Mesodermal cell (in vitro differentiated cells): Measurements from ENCODE around the gene ARRB1.
"Not testable (repeated sequence)": the region's sequence is repeated elsewhere in the genome, so short reads cannot be mapped to it uniquely, and the experiment has no call there.

Experiments used
- H3K27ac ChIP-seq: 2 replicates; pipeline ENCODE4 v1.7.0; 2013; ENCODE audit warnings: mild to moderate bottlenecking, low read depth, low read length, moderate library complexity; ENCODE audit not compliant: severe bottlenecking
- H3K36me3 ChIP-seq: 2 replicates; pipeline ENCODE4 v1.7.1; 2013; ENCODE audit warnings: mild to moderate bottlenecking, low read length, moderate library complexity; ENCODE audit not compliant: control insufficient read depth, insufficient read depth
- H3K4me1 ChIP-seq: one replicate; pipeline ENCODE4 v1.7.1; 2013; ENCODE audit warnings: mild to moderate bottlenecking, low read length; ENCODE audit not compliant: insufficient read depth, control insufficient read depth, poor library complexity, severe bottlenecking
- H3K4me3 ChIP-seq: 2 replicates; pipeline ENCODE4 v1.7.0; 2013; ENCODE audit warnings: low read length, control low read depth, mild to moderate bottlenecking; ENCODE audit not compliant: insufficient read depth, poor library complexity, severe bottlenecking; ENCODE audit errors: extremely low read depth
- H3K9me3 ChIP-seq: 2 replicates; pipeline ENCODE4 v1.7.1; 2013; ENCODE audit warnings: mild to moderate bottlenecking, low read length, moderate library complexity; ENCODE audit not compliant: control insufficient read depth
- WGBS, 2 experiments: methylation state at CpG; one replicate each; pipeline ENCODE4 v1.1.5; 2013; ENCODE audit warnings: missing lambda C conversion rate in 2 of 2; ENCODE audit not compliant: insufficient coverage in 2 of 2; 5-methylcytosine and 5-hydroxymethylcytosine counted together

Gene ARRB1

DNA sequence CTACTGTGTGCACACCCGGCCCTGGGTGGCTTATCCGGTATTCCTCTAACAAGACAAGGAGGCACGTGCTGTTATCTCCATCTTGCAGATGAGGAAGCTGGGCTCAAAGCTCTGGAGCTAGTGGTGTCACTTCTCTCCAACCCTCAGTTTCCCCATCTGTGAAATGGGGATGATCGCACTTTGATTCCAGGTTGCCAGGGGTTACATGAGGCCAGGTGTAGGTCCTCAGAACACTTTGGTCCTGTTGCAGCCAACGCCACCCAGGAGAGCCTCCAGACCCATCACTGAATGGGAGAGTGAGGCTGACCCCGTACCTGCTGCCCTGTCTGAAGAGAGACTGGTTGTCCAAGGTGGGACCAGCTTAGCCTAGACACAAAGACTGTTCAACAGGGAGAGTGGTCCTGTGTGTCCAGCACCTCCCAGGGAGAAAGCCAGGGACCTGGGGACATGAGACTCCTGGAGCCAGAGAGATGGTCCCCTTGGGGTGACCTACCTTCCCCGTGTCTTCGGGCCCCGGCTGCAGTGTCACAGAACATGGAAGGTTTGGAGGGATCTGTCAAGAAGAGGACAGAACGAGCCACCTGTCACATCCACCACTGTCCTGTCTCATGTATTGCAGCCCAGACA is 69.9 kb downstream of the ARRB1 start:
- H3K9me3 ChIP-seq, result no peaks in the 10 kb centered on the region
- H3K4me3 ChIP-seq, result no peak overlapping the region
- peaks cover 24% of the 10 kb centered on the region for H3K4me1 ChIP-seq
- no peak overlapping the region for H3K27ac ChIP-seq
- 95 to 96% methylated on average over 9 of the region's 10 CpGs for WGBS, 2 experiments
- peaks cover 54% of the 10 kb centered on the region for H3K36me3 ChIP-seq

GRCh38 chr11:75280770-75281468 is 70.5 kb downstream of the ARRB1 start:
- peaks cover 54% of the 10 kb centered on the region for H3K36me3 ChIP-seq
- no peak overlapping the region for H3K4me3 ChIP-seq
- H3K4me1 ChIP-seq, result peaks cover 25% of the 10 kb centered on the region
- WGBS, 2 experiments, result 91 to 95% methylated on average over 12 to 15 of the region's 15 CpGs
- H3K27ac ChIP-seq, result no peak overlapping the region
- H3K9me3 ChIP-seq, result no peaks in the 10 kb centered on the region

DNA sequence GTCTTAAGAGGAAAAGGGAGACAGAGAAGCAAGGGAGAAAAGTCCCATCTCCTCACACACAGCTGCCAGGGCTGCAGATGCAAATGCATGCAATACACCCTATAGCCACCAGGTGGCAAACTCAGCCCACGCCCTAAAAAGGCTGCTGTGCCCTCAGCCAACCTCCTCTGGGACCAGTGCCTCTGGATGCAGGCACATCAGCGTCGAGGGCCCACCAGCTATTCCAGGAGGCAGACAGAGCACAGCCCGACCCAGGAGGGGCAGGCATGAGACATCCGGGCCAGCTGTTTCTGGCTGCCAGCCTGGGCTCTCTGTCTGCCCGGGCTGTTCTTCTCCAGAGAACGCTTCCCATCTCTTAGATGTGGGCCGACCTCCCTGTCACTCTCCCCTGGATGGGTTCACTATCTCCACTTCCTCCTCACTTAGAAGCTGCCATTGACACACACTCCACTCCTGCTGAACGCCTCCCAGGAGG is 71.2 kb downstream of the ARRB1 start:
- Histone ChIP-seq H3K36me3 (peaks cover 52% of the 10 kb centered on the region), H3K4me3 (no peak overlapping the region), H3K27ac (no peak overlapping the region), H3K4me1 (peaks cover 32% of the 10 kb centered on the region), H3K9me3 (no peaks in the 10 kb centered on the region)
- 10 to 37% methylated on average over 5 to 9 of the region's 9 CpGs for WGBS, 2 experiments

DNA sequence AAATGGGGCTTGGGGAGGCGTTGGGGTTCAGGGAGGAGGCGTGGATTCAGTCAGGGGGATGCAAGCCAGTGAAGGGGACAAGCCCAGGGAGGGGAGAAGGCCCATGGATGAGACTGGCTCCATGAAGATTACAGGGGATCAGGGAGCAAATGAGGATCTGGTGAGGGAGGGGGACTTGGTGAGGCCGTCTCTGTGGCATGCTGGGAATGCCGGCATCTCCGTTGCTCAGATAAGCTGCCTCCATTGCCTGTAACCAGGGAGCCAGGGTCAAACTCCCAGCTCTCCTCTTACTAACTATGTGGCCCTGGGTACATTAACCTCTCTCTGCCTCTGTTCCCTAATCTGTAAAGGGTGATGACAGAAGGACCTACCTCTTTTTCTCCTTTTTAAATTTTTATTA is 72.2 kb downstream of the ARRB1 start:
- H3K4me1 ChIP-seq, result peaks cover 33% of the 10 kb centered on the region
- H3K27ac ChIP-seq, result no peak overlapping the region
- H3K9me3 ChIP-seq, result no peaks in the 10 kb centered on the region
- H3K36me3 ChIP-seq, result peaks cover 49% of the 10 kb centered on the region
- H3K4me3 ChIP-seq, result no peak overlapping the region
- WGBS, 2 experiments, result 75 to 82% methylated on average over 3 to 4 of the region's 5 CpGs

- no peak overlapping the region for H3K4me3 ChIP-seq
- H3K4me1 ChIP-seq, result peaks cover 26% of the 10 kb centered on the region
- H3K36me3 ChIP-seq, result peaks cover 53% of the 10 kb centered on the region
- H3K9me3 ChIP-seq, result no peaks in the 10 kb centered on the region
- WGBS, 2 experiments, result 89 to 96% methylated on average over 7 to 11 of the region's 13 CpGs
- H3K27ac ChIP-seq, result no peak overlapping the region
Observed at GRCh38 chr11:75277991-75278790, 73.3 kb downstream of the ARRB1 start.

GRCh38 chr11:75277211-75277805 is 74.2 kb downstream of the ARRB1 start:
- H3K36me3 ChIP-seq, result peaks cover 54% of the 10 kb centered on the region
- no peak overlapping the region for H3K4me3 ChIP-seq
- H3K27ac ChIP-seq, result no peak overlapping the region
- H3K4me1 ChIP-seq, result peaks cover 26% of the 10 kb centered on the region
- H3K9me3 ChIP-seq, result no peaks in the 10 kb centered on the region
- WGBS, 2 experiments, result 94 to 95% methylated on average over 8 of the region's 11 CpGs

- 88 to 100% methylated on average over 1 to 4 of the region's 6 CpGs for WGBS, 2 experiments
Observed at GRCh38 chr11:75276686-75277085, 74.8 kb downstream of the ARRB1 start.

GRCh38 chr11:75276186-75276585 is 75.3 kb downstream of the ARRB1 start:
- Histone ChIP-seq H3K36me3 (peaks cover 52% of the 10 kb centered on the region), H3K9me3 (no peaks in the 10 kb centered on the region), H3K4me3 (no peak overlapping the region), H3K27ac (peak overlapping the region; percentile 67), H3K4me1 (peaks cover 26% of the 10 kb centered on the region)
- WGBS, 2 experiments, result 67% methylated on average over 1 of the region's 2 CpGs; no CpG with 5 or more reads in 1 of the 2 experiments

More at GRCh38 chr11:75276686-75277085, 74.8 kb downstream of the ARRB1 start:
- Histone ChIP-seq H3K9me3 (no peaks in the 10 kb centered on the region), H3K4me3 (no peak overlapping the region), H3K4me1 (peaks cover 26% of the 10 kb centered on the region), H3K27ac (no peak overlapping the region), H3K36me3 (peaks cover 50% of the 10 kb centered on the region)

DNA sequence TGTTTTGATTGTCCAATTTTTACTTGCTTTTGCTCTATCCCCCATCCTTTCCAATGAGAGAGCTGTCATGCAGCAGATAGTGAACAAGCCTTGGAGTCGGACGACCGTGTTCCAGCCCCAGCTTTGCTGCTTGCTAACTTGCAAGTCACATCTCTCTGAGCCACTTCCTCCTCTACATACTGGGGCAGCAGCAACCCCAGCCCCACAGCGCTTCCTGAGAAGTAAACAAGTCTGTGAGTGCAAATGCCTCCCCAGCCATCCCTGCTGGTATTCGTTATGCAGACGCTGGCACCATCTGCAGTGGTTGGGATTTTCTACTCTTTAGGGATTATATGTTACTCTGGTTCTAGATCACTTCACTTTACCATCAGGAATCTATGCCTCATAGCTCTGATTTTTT is 75.9 kb downstream of the ARRB1 start:
- H3K4me3 ChIP-seq, result no peak overlapping the region
- H3K9me3 ChIP-seq, result no peaks in the 10 kb centered on the region
- H3K4me1 ChIP-seq, result peaks cover 26% of the 10 kb centered on the region
- 90% methylated on average over 3 to 4 of the region's 6 CpGs for WGBS, 2 experiments
- H3K27ac ChIP-seq, result peak overlapping the region; percentile 67
- H3K36me3 ChIP-seq, result peaks cover 50% of the 10 kb centered on the region

DNA sequence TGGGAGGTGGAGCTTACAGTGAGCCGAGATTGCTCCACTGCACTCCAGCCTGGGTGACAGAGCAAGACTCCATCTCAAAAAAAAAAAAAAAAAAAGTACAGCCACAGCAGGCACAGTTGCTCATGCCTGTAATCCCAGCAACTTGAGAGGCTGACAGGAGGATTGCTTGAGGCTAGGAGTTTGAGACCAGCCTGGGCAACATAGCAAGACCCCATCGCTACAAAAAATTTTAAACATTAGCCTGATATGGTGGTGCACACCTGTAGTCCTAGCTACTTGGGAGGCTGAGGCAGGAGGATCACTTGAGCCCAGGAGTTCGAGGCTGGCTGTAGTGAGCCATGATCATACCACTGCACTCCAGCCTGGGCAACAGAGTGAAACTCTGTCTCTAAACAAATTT is 76.7 kb downstream of the ARRB1 start:
- H3K9me3 ChIP-seq, H3K27ac ChIP-seq, H3K4me3 ChIP-seq: not testable (repeated sequence)
- WGBS, 2 experiments, result 78 to 83% methylated on average over 1 to 3 of the region's 3 CpGs
- H3K4me1 ChIP-seq, result peaks cover 22% of the 10 kb centered on the region
- H3K36me3 ChIP-seq, result peaks cover 50% of the 10 kb centered on the region
